ENCODE data around the gene FARP2.

DNA sequence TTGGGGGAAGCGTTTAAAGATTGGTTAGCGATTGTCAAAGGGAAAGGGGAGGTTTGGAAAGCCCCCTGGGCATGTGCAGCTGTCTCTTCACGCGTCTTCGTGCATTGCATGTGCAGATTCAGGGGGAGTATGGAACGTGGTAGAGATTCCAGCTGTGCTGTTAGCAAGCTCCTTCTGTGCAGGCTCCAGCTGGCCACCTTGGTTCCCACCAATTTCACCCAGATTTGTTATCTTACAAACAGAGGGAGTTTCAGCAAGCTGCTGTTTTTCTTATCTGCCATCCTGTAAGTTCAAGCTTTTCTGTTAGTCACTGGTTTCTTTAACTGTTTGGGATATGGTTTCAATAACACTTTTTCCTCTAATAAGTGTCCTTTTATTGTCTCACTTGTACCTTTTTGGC is 30.4 kb downstream of the FARP2 start:
- TF ChIP-seq POLR2A (IDR thresholded peaks at IDR 0.05) (no peak), EP300 (IDR thresholded peaks at IDR 0.05) (no peak), CTCF (IDR thresholded peaks at IDR 0.05) (no peak)
